ENCODE data around the gene UPF1. TPM values are rescaled to one million over a fixed set of nuclear protein-coding genes. Genes with fewer than 3 reads are reported as not detected.

The UPF1 gene
- total RNA-seq, 1 donor = 37.3 TPM

DNA sequence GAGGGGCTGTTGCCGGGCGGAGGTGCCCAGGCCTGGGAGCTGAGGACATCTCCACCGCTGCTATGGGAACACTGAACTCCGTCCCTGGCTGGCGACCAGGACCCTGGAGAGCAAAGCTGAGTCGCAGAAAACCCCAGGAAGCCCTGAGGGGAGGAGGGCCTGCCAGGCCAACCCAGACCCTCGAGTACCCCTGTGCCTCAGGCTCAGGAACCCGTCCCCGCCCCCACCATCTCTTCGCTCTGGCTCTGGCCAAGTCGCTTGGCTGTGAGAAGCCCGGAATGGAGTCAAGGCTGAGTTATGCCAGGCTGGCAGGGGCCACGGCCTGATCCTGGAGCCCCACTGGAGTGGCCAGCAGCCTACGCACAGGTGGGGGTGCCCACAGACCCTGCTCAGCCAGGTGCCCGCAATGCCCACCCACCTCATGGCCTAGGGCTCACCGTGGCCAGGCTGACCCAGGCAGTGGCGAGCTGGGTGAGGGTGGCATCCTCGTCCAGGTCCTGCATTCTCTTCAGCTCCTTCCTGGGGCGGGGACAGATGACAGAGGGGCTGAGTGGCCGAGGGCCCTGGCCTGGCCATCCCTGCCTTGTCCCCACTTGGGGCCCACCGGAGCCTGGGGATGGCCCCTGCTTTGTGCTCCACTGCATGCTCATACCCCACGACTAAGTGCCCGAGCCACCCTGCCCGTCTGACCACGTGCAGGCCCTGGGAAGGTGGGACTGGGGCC is 72.7 kb downstream of the UPF1 start:
- no peak for DNase-seq (ENCODE audit: low read depth)
- no peak overlapping the region for H3K4me3 ChIP-seq (ENCODE audit: low read depth, low read length)
- TF ChIP-seq, protein P1, sequence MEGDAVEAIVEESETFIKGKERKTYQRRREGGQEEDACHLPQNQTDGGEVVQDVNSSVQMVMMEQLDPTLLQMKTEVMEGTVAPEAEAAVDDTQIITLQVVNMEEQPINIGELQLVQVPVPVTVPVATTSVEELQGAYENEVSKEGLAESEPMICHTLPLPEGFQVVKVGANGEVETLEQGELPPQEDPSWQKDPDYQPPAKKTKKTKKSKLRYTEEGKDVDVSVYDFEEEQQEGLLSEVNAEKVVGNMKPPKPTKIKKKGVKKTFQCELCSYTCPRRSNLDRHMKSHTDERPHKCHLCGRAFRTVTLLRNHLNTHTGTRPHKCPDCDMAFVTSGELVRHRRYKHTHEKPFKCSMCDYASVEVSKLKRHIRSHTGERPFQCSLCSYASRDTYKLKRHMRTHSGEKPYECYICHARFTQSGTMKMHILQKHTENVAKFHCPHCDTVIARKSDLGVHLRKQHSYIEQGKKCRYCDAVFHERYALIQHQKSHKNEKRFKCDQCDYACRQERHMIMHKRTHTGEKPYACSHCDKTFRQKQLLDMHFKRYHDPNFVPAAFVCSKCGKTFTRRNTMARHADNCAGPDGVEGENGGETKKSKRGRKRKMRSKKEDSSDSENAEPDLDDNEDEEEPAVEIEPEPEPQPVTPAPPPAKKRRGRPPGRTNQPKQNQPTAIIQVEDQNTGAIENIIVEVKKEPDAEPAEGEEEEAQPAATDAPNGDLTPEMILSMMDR (IDR thresholded peaks at IDR 0.05; ENCODE audit: insufficient read depth, low read length) = no peak

GRCh38 chr19:18905058-18905456 is 73.3 kb downstream of the UPF1 start:
- TF ChIP-seq, protein P1 (IDR thresholded peaks at IDR 0.05; ENCODE audit: insufficient read depth, low read length) = no peak
- no peak for DNase-seq (ENCODE audit: low read depth)
- H3K4me3 ChIP-seq (ENCODE audit: low read depth, low read length) = no peak overlapping the region

DNA sequence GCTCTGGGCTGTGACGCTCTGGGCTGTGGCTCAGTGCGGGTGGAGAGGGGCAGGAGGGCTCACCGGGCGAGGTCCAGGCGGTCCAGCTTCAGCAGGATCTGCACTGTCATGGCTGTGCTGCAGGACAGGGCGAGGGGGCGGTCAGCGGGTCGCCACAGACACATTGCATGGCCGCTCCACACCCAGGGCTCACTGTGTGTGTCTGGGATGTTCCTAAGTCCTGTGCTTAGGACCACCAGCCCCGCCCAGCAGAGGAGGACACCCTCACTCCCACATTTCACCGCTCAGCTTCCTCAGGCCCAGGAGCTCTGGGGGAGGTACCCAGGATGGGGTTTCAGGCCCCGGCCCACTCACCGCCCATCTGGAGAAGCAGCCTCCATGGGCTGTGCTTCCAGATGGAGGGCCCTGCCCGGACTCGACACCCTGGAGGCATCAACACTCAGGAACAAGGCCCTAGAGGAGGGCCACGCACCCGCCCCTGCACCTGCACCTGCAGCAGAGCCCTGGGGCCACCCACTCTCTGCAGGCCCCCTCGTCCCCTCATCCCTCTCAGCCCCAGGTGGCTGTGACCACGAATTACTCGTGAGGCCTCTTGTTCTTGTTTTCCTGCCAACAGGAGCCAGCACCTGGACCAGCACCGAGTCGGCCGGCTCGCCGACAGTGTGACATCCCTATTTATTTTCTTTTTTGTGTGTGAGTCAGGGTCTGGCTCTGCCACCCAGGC is 73.9 kb downstream of the UPF1 start:
- TF ChIP-seq, protein P1 (IDR thresholded peaks at IDR 0.05; ENCODE audit: insufficient read depth, low read length) = no peak
- H3K4me3 ChIP-seq (ENCODE audit: low read depth, low read length) = no peak overlapping the region
- no peak for DNase-seq (ENCODE audit: low read depth)

- DNase-seq (ENCODE audit: low read depth) = no peak
- H3K4me3 ChIP-seq (ENCODE audit: low read depth, low read length) = no peak overlapping the region
- TF ChIP-seq, protein P1 (IDR thresholded peaks at IDR 0.05; ENCODE audit: insufficient read depth, low read length) = no peak
These were observed 75.1 kb downstream of the UPF1 start for GRCh38 chr19:18906605-18907519.

- no peak overlapping the region for H3K4me3 ChIP-seq (ENCODE audit: low read depth, low read length)
- TF ChIP-seq, protein P1 (IDR thresholded peaks at IDR 0.05; ENCODE audit: insufficient read depth, low read length) = no peak
- no peak for DNase-seq (ENCODE audit: low read depth)
These were observed 77.3 kb downstream of the UPF1 start for GRCh38 chr19:18908917-18909619.

DNA sequence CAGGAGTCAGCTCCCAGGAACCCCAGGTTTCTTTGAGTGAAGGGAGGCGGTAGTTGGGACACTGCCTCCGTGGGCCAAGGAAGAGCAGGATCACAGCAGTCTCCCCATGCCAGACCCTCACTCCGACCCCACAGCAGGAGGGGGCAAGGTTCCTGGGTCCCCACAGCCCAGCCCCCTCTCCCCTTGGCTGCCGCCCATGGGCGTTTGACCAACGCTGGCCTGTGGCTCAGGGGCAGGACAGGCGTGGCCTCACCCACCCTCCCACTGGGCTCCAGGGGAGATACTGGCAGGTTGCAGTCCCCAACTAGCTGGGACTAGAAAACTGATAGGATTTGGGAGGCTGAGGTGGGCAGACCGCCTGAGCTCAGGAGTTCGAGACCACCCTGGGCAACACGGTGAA is 78.3 kb downstream of the UPF1 start:
- no peak for DNase-seq (ENCODE audit: low read depth)
- no peak overlapping the region for H3K4me3 ChIP-seq (ENCODE audit: low read depth, low read length)
- TF ChIP-seq, protein P1 (IDR thresholded peaks at IDR 0.05; ENCODE audit: insufficient read depth, low read length) = no peak
